Measurements from ENCODE around the gene CACNG5.

Gene CACNG5

GRCh38 chr17:66855204-66855603 lies 20.3 kb downstream of the CACNG5 start:
- ATAC-seq: no peak

GRCh38 chr17:66858226-66859083 lies 23.5 kb downstream of the CACNG5 start:
- peaks cover 4% of the 10 kb centered on the region for H3K9me3 Mint-ChIP-seq

More at GRCh38 chr17:66855204-66855603, 20.3 kb downstream of the CACNG5 start:
- Mint-ChIP-seq H3K4me3 (no peak overlapping the region), H3K4me1 (no peaks in the 10 kb centered on the region), H3K36me3 (no peaks in the 10 kb centered on the region), H3K27ac (no peak overlapping the region), H3K9me3 (peaks cover 4% of the 10 kb centered on the region), H3K27me3 (no peaks in the 10 kb centered on the region)

GRCh38 chr17:66859353-66859752 lies 24.4 kb downstream of the CACNG5 start:
- no peaks in the 10 kb centered on the region for H3K27me3 Mint-ChIP-seq

More at GRCh38 chr17:66858226-66859083, 23.5 kb downstream of the CACNG5 start:
- H3K27ac Mint-ChIP-seq: no peak overlapping the region
- H3K4me3 Mint-ChIP-seq: no peak overlapping the region
- no peaks in the 10 kb centered on the region for H3K27me3 Mint-ChIP-seq
- no peaks in the 10 kb centered on the region for H3K4me1 Mint-ChIP-seq
- no peak for ATAC-seq
- H3K36me3 Mint-ChIP-seq: no peaks in the 10 kb centered on the region

GRCh38 chr17:66860204-66860603 lies 25.3 kb downstream of the CACNG5 start:
- no peak for ATAC-seq
- no peaks in the 10 kb centered on the region for H3K4me1 Mint-ChIP-seq
- H3K27me3 Mint-ChIP-seq: no peaks in the 10 kb centered on the region
- H3K9me3 Mint-ChIP-seq: no peaks in the 10 kb centered on the region
- H3K36me3 Mint-ChIP-seq: no peaks in the 10 kb centered on the region
- no peak overlapping the region for H3K27ac Mint-ChIP-seq
- H3K4me3 Mint-ChIP-seq: no peak overlapping the region

More at GRCh38 chr17:66859353-66859752, 24.4 kb downstream of the CACNG5 start:
- Mint-ChIP-seq H3K36me3 (no peaks in the 10 kb centered on the region), H3K9me3 (peaks cover 4% of the 10 kb centered on the region), H3K4me1 (no peaks in the 10 kb centered on the region), H3K4me3 (no peak overlapping the region), H3K27ac (no peak overlapping the region)
- ATAC-seq: no peak

GRCh38 chr17:66863820-66864219 lies 28.9 kb downstream of the CACNG5 start:
- Mint-ChIP-seq H3K4me3 (no peak overlapping the region), H3K4me1 (no peaks in the 10 kb centered on the region), H3K9me3 (peaks cover 7% of the 10 kb centered on the region), H3K27ac (no peak overlapping the region), H3K36me3 (no peaks in the 10 kb centered on the region), H3K27me3 (no peaks in the 10 kb centered on the region)
- no peak for ATAC-seq

GRCh38 chr17:66865151-66865550 lies 30.2 kb downstream of the CACNG5 start:
- peaks cover 13% of the 10 kb centered on the region for H3K27me3 Mint-ChIP-seq
- ATAC-seq: no peak
- no peak overlapping the region for H3K27ac Mint-ChIP-seq
- no peaks in the 10 kb centered on the region for H3K36me3 Mint-ChIP-seq
- H3K4me3 Mint-ChIP-seq: no peak overlapping the region
- H3K9me3 Mint-ChIP-seq: peaks cover 9% of the 10 kb centered on the region
- no peaks in the 10 kb centered on the region for H3K4me1 Mint-ChIP-seq

- peaks cover 22% of the 10 kb centered on the region for H3K27me3 Mint-ChIP-seq
Observed at GRCh38 chr17:66873962-66874361, 39.0 kb downstream of the CACNG5 start.

GRCh38 chr17:66884931-66885330 lies 50.0 kb downstream of the CACNG5 start:
- no peaks in the 10 kb centered on the region for H3K4me1 Mint-ChIP-seq
- H3K27me3 Mint-ChIP-seq: no peaks in the 10 kb centered on the region
- ATAC-seq: no peak
- H3K4me3 Mint-ChIP-seq: no peak overlapping the region
- peaks cover 16% of the 10 kb centered on the region for H3K9me3 Mint-ChIP-seq
- H3K36me3 Mint-ChIP-seq: no peaks in the 10 kb centered on the region
- H3K27ac Mint-ChIP-seq: no peak overlapping the region

More at GRCh38 chr17:66873962-66874361, 39.0 kb downstream of the CACNG5 start:
- Mint-ChIP-seq H3K9me3 (peaks cover 4% of the 10 kb centered on the region), H3K27ac (no peak overlapping the region), H3K4me3 (no peak overlapping the region), H3K4me1 (no peaks in the 10 kb centered on the region), H3K36me3 (no peaks in the 10 kb centered on the region)
- ATAC-seq: no peak

GRCh38 chr17:66885417-66885816 lies 50.5 kb downstream of the CACNG5 start:
- Mint-ChIP-seq H3K27ac (no peak overlapping the region), H3K9me3 (peaks cover 15% of the 10 kb centered on the region), H3K4me1 (no peaks in the 10 kb centered on the region), H3K4me3 (no peak overlapping the region), H3K27me3 (no peaks in the 10 kb centered on the region), H3K36me3 (no peaks in the 10 kb centered on the region)
- ATAC-seq: no peak

GRCh38 chr17:66889480-66890230 lies 54.7 kb downstream of the CACNG5 start:
- Mint-ChIP-seq H3K4me1 (no peaks in the 10 kb centered on the region), H3K27me3 (no peaks in the 10 kb centered on the region), H3K4me3 (no peak overlapping the region), H3K36me3 (no peaks in the 10 kb centered on the region), H3K9me3 (no peaks in the 10 kb centered on the region), H3K27ac (no peak overlapping the region)
- peak; percentile 14 for ATAC-seq

GRCh38 chr17:66892246-66892645 lies 57.3 kb downstream of the CACNG5 start:
- Mint-ChIP-seq H3K27ac (no peak overlapping the region), H3K36me3 (no peaks in the 10 kb centered on the region), H3K27me3 (no peaks in the 10 kb centered on the region)

GRCh38 chr17:66893382-66893781 lies 58.5 kb downstream of the CACNG5 start:
- H3K36me3 Mint-ChIP-seq: no peaks in the 10 kb centered on the region
- no peak overlapping the region for H3K27ac Mint-ChIP-seq
- no peak overlapping the region for H3K4me3 Mint-ChIP-seq
- no peaks in the 10 kb centered on the region for H3K27me3 Mint-ChIP-seq
- no peaks in the 10 kb centered on the region for H3K4me1 Mint-ChIP-seq
- no peaks in the 10 kb centered on the region for H3K9me3 Mint-ChIP-seq
- ATAC-seq: no peak

More at GRCh38 chr17:66892246-66892645, 57.3 kb downstream of the CACNG5 start:
- no peak overlapping the region for H3K4me3 Mint-ChIP-seq
- ATAC-seq: no peak
- no peaks in the 10 kb centered on the region for H3K4me1 Mint-ChIP-seq
- no peaks in the 10 kb centered on the region for H3K9me3 Mint-ChIP-seq

GRCh38 chr17:66893863-66894262 lies 58.9 kb downstream of the CACNG5 start:
- no peaks in the 10 kb centered on the region for H3K27me3 Mint-ChIP-seq
- no peak for ATAC-seq
- no peaks in the 10 kb centered on the region for H3K4me1 Mint-ChIP-seq
- H3K9me3 Mint-ChIP-seq: no peaks in the 10 kb centered on the region
- no peak overlapping the region for H3K4me3 Mint-ChIP-seq
- no peaks in the 10 kb centered on the region for H3K36me3 Mint-ChIP-seq
- no peak overlapping the region for H3K27ac Mint-ChIP-seq

- no peaks in the 10 kb centered on the region for H3K36me3 Mint-ChIP-seq
- H3K27ac Mint-ChIP-seq: no peak overlapping the region
- H3K27me3 Mint-ChIP-seq: no peaks in the 10 kb centered on the region
- H3K4me1 Mint-ChIP-seq: no peaks in the 10 kb centered on the region
- H3K4me3 Mint-ChIP-seq: no peak overlapping the region
- H3K9me3 Mint-ChIP-seq: no peaks in the 10 kb centered on the region
- no peak for ATAC-seq
Observed at GRCh38 chr17:66897141-66897540, 62.2 kb downstream of the CACNG5 start.

- Mint-ChIP-seq H3K4me1 (peaks cover 6% of the 10 kb centered on the region), H3K9me3 (peaks cover 6% of the 10 kb centered on the region), H3K36me3 (no peaks in the 10 kb centered on the region), H3K27ac (no peak overlapping the region), H3K27me3 (peaks cover 9% of the 10 kb centered on the region), H3K4me3 (no peak overlapping the region)
- peak; percentile 34 for ATAC-seq
Observed at GRCh38 chr17:66898536-66898935, 63.6 kb downstream of the CACNG5 start.

Measured in stimulated activated memory B cell treated with anti-CD40 and anti-IgM and Interleukin-4, amounts not matched to agents 10 μg/mL and 1 μg/mL and 100 μg/mL, for 72 hours (primary cell).